Mononuclear cell (primary cell): Measurements from ENCODE around the gene NPM1. TPM values are rescaled to one million over a fixed set of nuclear protein-coding genes. Genes with fewer than 3 reads are reported as not detected.

Experiments used
- H3K27me3 ChIP-seq: 2 replicates; pipeline ENCODE4 v1.6.0; 2011; ENCODE audit warnings: low read length, control low read depth; ENCODE audit not compliant: insufficient read depth
- H3K4me1 ChIP-seq: 2 replicates; pipeline ENCODE4 v1.5.1; 2011; ENCODE audit warnings: mild to moderate bottlenecking, low read length, control low read depth; ENCODE audit not compliant: insufficient read depth
- H3K4me3 ChIP-seq: 2 replicates; pipeline ENCODE4 v1.5.1; 2011; ENCODE audit warnings: mild to moderate bottlenecking, low read length, moderate library complexity
- H3K9me3 ChIP-seq: 2 replicates; pipeline ENCODE4 v1.5.1; 2011; ENCODE audit warnings: low read depth, mild to moderate bottlenecking, control low read depth, low read length
- total RNA-seq: library from RNA; depleted of rRNA; stranded (reverse); fragments of >200 nt; gene quantifications from one replicate; pipeline ENCODE4 v1.2.3, GENCODE V29; 2012

NPM1 gene
- total RNA-seq, 1 donor = 1,212 TPM

DNA sequence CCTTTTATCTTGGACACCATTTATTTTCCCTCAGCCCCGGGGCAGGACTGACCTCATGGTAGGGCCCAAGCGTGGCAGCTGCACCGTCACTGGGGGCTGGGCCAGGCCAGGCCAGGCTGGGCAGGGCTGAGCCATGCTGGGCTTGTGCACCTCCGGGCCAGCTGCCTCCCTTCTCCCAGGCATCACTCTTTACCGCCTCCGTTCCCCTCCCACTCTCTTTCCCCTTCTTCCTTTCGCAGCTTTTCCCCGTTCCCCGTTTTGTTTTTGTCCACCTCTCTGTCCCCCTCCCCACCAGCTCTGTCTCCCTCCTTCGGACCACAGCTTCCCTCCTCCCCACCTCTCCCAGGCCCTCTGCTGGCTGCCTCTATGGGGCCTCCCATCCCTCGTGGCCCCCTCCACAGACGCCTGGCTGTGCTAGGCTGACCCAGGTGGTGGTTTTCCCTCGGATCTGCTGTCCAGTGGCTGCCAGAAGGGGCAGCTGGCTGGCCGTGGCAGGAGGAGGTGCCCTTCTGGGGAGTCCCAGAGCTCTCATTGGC is 49.7 kb downstream of the NPM1 start:
- H3K27me3 ChIP-seq = no peaks in the 10 kb centered on the region
- H3K4me1 ChIP-seq = no peaks in the 10 kb centered on the region
- no peaks in the 10 kb centered on the region for H3K9me3 ChIP-seq

GRCh38 chr5:171438738-171439137 is 51.1 kb downstream of the NPM1 start:
- Histone ChIP-seq H3K27me3 (no peaks in the 10 kb centered on the region), H3K9me3 (no peaks in the 10 kb centered on the region), H3K4me1 (no peaks in the 10 kb centered on the region)

More for the DNA sequence above, 49.7 kb downstream of the NPM1 start:
- no peak overlapping the region for H3K4me3 ChIP-seq

GRCh38 chr5:171441246-171441791 is 53.7 kb downstream of the NPM1 start:
- Histone ChIP-seq H3K4me3 (no peak overlapping the region), H3K27me3 (no peaks in the 10 kb centered on the region), H3K9me3 (no peaks in the 10 kb centered on the region), H3K4me1 (no peaks in the 10 kb centered on the region)

More at GRCh38 chr5:171438738-171439137, 51.1 kb downstream of the NPM1 start:
- H3K4me3 ChIP-seq = no peak overlapping the region

DNA sequence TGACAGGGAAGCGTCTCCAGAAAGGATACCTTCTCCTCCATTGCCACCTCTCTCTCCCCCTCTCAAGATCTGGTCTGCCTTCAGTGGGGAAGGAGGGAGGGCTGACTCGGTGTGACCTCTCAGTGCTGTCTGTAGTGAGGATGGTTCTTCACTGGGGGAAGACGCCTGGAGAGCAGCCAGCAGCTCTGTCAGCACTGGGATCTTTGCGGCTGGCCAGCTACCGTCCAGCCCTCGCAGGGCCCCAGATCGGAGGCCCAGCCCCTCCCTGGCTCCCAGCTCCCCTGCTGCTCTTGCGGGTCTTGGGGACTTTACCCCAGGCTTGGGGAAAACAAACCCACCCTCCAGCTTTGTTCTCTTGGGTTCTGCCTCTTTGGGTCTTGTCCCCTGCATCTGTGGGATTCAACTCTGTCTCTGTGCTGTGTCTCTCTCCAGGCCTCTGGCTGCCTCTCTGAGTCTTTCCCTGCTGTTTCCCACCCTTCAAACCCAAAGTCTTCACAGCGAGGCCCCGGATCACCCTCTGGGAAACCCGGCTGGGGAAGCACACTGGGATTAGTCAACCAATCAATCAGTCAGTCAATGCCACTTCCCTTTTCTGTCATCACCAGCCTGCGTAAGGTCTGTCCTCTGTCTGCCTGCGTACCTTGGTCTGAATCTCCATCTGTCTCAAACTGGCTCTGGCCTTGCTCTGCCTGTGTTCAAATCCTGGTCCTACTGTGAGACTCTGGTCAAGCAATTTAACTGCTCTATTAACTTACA is 54.8 kb downstream of the NPM1 start:
- no peaks in the 10 kb centered on the region for H3K4me1 ChIP-seq
- no peak overlapping the region for H3K4me3 ChIP-seq
- no peaks in the 10 kb centered on the region for H3K9me3 ChIP-seq
- H3K27me3 ChIP-seq = no peaks in the 10 kb centered on the region

GRCh38 chr5:171444582-171444981 is 56.9 kb downstream of the NPM1 start:
- no peaks in the 10 kb centered on the region for H3K27me3 ChIP-seq
- no peaks in the 10 kb centered on the region for H3K9me3 ChIP-seq
- H3K4me3 ChIP-seq = no peak overlapping the region
- no peaks in the 10 kb centered on the region for H3K4me1 ChIP-seq

- H3K4me3 ChIP-seq = no peak overlapping the region
- H3K4me1 ChIP-seq = no peaks in the 10 kb centered on the region
- no peaks in the 10 kb centered on the region for H3K9me3 ChIP-seq
- peaks cover 7% of the 10 kb centered on the region for H3K27me3 ChIP-seq
These were observed 58.2 kb downstream of the NPM1 start for GRCh38 chr5:171445644-171446516.

- H3K9me3 ChIP-seq = no peaks in the 10 kb centered on the region
- no peak overlapping the region for H3K4me3 ChIP-seq
- H3K4me1 ChIP-seq = no peaks in the 10 kb centered on the region
- peaks cover 7% of the 10 kb centered on the region for H3K27me3 ChIP-seq
These were observed 59.6 kb downstream of the NPM1 start for GRCh38 chr5:171447226-171447625.

- peaks cover 7% of the 10 kb centered on the region for H3K27me3 ChIP-seq
- no peaks in the 10 kb centered on the region for H3K9me3 ChIP-seq
- no peak overlapping the region for H3K4me3 ChIP-seq
- H3K4me1 ChIP-seq = no peaks in the 10 kb centered on the region
These were observed 61.8 kb downstream of the NPM1 start for GRCh38 chr5:171449426-171449825.

- Histone ChIP-seq H3K4me1 (no peaks in the 10 kb centered on the region), H3K27me3 (peaks cover 7% of the 10 kb centered on the region), H3K4me3 (no peak overlapping the region)
These were observed 63.0 kb downstream of the NPM1 start for GRCh38 chr5:171450423-171451331.

GRCh38 chr5:171451421-171451820 is 63.8 kb downstream of the NPM1 start:
- Histone ChIP-seq H3K27me3 (peaks cover 7% of the 10 kb centered on the region), H3K4me3 (no peak overlapping the region), H3K4me1 (no peaks in the 10 kb centered on the region), H3K9me3 (no peaks in the 10 kb centered on the region)

More at GRCh38 chr5:171450423-171451331, 63.0 kb downstream of the NPM1 start:
- H3K9me3 ChIP-seq = no peaks in the 10 kb centered on the region

- Histone ChIP-seq H3K4me3 (no peak overlapping the region), H3K9me3 (no peaks in the 10 kb centered on the region), H3K27me3 (peaks cover 7% of the 10 kb centered on the region), H3K4me1 (no peaks in the 10 kb centered on the region)
These were observed 65.5 kb downstream of the NPM1 start for GRCh38 chr5:171453056-171453725.

DNA sequence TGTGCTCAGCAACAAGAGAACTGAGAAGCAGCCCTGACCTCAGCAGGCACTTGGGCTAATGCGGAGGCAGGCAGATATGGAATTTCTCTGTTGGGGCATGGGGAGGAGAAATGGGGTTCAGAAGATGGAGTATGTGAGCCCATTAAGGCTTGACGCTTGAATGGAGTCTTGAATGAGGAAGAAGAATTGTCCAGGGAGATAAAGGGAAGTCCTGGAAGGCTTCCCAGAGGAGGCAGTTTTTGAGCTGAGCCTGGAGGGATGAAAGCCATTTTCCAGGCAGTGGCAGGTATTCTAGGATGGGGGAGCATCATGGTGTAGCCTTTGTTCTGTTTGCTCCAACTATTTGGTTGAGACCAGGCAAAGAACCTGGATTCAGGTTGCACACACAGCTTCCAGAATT is 66.3 kb downstream of the NPM1 start:
- Histone ChIP-seq H3K4me3 (no peak overlapping the region), H3K9me3 (no peaks in the 10 kb centered on the region), H3K27me3 (peaks cover 7% of the 10 kb centered on the region), H3K4me1 (no peaks in the 10 kb centered on the region)

- no peaks in the 10 kb centered on the region for H3K4me1 ChIP-seq
- H3K27me3 ChIP-seq = peaks cover 7% of the 10 kb centered on the region
- H3K4me3 ChIP-seq = no peak overlapping the region
- no peaks in the 10 kb centered on the region for H3K9me3 ChIP-seq
These were observed 66.9 kb downstream of the NPM1 start for GRCh38 chr5:171454549-171454948.

DNA sequence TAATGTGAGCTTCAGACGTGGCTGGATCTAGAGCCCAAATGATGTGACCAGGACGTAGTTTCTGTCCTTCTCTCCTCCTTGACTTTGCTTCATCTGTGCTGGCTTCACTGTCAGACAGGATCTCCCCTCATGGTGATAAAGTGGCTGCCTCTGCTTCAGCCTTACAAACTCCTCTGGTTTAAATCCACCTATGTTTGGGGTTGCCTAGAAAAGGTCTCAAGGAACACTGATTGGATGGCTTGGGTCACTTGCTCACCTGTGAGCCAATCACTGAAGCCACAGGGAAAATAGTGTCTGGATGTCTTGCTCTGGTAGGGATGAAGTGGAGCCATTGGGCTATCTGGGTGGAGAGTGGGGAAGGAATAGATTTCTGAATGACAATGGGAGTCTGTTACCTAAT is 67.9 kb downstream of the NPM1 start:
- H3K4me3 ChIP-seq = no peak overlapping the region
- no peaks in the 10 kb centered on the region for H3K27me3 ChIP-seq
- H3K4me1 ChIP-seq = no peaks in the 10 kb centered on the region
- no peaks in the 10 kb centered on the region for H3K9me3 ChIP-seq
